ENCODE measurements around the gene SHOX.

DNA sequence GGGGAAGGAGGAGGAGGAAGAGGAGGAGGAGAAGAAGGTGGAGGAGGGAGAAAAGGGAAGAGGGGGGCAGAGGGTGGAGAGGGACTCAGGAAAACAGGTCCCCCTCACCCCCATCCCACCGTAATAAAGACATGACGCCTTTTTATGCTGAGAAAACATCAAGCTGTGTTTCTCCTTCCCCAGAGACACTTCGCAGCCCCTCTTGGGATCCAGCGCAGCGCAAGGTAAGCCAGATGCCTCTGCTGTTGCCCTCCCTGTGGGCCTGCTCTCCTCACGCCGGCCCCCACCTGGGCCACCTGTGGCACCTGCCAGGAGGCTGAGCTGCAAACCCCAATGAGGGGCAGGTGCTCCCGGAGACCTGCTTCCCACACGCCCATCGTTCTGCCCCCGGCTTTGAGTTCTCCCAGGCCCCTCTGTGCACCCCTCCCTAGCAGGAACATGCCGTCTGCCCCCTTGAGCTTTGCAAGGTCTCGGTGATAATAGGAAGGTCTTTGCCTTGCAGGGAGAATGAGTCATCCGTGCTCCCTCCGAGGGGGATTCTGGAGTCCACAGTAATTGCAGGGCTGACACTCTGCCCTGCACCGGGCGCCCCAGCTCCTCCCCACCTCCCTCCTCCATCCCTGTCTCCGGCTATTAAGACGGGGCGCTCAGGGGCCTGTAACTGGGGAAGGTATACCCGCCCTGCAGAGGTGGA lies 45.3 kb upstream of the SHOX start:
- TF ChIP-seq, protein P1, sequence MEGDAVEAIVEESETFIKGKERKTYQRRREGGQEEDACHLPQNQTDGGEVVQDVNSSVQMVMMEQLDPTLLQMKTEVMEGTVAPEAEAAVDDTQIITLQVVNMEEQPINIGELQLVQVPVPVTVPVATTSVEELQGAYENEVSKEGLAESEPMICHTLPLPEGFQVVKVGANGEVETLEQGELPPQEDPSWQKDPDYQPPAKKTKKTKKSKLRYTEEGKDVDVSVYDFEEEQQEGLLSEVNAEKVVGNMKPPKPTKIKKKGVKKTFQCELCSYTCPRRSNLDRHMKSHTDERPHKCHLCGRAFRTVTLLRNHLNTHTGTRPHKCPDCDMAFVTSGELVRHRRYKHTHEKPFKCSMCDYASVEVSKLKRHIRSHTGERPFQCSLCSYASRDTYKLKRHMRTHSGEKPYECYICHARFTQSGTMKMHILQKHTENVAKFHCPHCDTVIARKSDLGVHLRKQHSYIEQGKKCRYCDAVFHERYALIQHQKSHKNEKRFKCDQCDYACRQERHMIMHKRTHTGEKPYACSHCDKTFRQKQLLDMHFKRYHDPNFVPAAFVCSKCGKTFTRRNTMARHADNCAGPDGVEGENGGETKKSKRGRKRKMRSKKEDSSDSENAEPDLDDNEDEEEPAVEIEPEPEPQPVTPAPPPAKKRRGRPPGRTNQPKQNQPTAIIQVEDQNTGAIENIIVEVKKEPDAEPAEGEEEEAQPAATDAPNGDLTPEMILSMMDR (IDR thresholded peaks at IDR 0.05 in 2 of 3, conservative IDR thresholded peaks at IDR 0.05 in 1 of 3; ENCODE audit: borderline replicate concordance in 1 of 3, insufficient read depth in 1 of 3, low read depth in 2 of 3, low read length in 2 of 3) = no peak
- no peak for TF ChIP-seq SP1 (IDR thresholded peaks at IDR 0.05; ENCODE audit: low read depth)
- no peak for TF ChIP-seq REST (IDR thresholded peaks at IDR 0.05; ENCODE audit: low read depth)
- TF ChIP-seq SRF (IDR thresholded peaks at IDR 0.05; ENCODE audit: low read depth) = no peak
- TF ChIP-seq ZFX (IDR thresholded peaks at IDR 0.05) = no peak
- TF ChIP-seq POLR2AphosphoS5 (IDR thresholded peaks at IDR 0.05; ENCODE audit: low read depth, low read length) = no peak
- TF ChIP-seq POLR2A (IDR thresholded peaks at IDR 0.05; ENCODE audit: borderline replicate concordance, extremely low read depth, insufficient read depth, insufficient read length) = no peak
- TF ChIP-seq EZH2phosphoT487 (IDR thresholded peaks at IDR 0.05; ENCODE audit: borderline replicate concordance) = no peak
- no peak for TF ChIP-seq ZNF274 (IDR thresholded peaks at IDR 0.05; ENCODE audit: low read depth, low read length)
- TF ChIP-seq, protein P2, sequence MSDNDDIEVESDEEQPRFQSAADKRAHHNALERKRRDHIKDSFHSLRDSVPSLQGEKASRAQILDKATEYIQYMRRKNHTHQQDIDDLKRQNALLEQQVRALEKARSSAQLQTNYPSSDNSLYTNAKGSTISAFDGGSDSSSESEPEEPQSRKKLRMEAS (IDR thresholded peaks at IDR 0.05) = no peak
- TF ChIP-seq FOSL1 (IDR thresholded peaks at IDR 0.05; ENCODE audit: low read depth) = no peak
- no peak for TF ChIP-seq TCF7L2 (IDR thresholded peaks at IDR 0.05; ENCODE audit: borderline replicate concordance, extremely low read depth, insufficient read depth, insufficient read length)
- no peak for TF ChIP-seq SIN3A (IDR thresholded peaks at IDR 0.05; ENCODE audit: low read depth)
